ENCODE data around the gene CD46.

CD46 gene

DNA sequence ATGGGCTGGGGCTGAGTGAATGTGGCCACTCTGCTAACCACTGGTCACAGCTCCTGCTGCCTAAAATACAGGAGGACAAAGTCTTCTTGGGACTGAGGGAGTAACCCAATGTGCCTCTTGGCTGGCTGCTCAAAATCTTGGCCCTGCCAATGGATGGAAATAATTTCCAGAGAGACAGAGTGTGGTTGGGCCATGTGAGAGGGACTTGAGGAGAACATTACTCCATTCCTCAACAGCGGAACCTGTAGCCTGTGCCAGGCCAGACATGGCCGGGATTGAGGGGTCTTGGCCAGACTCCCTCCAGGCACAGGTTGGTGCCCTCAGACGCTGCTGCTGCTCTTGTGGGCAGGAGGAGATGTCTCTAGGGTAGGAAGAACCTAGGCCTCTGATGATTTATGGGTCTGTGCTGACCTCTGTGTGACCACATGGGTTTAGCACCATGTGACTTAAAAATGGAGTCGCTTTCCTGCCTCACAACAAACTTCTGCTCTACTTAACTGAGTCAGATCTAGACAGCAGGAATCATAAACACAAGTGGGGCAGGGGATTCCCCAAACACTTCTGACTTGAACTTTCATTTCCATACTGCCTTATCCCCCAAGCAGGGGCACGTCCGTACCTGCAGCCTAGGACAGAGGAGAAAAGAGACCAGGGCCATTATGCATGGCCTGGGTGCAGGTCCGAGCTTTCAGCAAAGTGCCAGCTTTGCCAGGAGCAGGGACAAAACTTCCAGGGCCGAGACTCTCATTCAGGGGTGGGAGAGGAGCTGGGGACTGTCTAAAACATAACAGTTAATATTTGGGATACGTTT, 79.9 kb downstream of the CD46 start:
- no peak for DNase-seq

DNA sequence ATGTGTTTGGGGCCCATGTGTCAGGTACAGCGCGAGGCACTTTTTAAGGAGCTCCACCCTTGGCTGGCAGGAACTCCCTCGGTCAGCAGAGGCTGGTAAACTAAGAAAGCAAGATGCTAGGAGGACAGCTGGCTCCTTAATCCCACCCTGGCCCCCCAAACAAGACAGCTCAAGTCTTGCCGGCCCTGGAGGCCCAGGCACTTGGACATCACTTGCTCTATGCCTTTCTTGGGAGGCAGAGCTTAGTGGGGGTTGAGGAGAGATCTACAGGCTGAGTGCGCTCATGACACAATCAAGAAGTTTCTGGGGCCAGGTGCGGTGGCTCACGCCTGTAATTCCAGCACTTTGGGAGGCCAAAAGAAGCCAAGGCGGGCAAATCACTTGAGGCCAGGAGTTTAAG, 80.9 kb downstream of the CD46 start:
- DNase-seq, result no peak

DNA sequence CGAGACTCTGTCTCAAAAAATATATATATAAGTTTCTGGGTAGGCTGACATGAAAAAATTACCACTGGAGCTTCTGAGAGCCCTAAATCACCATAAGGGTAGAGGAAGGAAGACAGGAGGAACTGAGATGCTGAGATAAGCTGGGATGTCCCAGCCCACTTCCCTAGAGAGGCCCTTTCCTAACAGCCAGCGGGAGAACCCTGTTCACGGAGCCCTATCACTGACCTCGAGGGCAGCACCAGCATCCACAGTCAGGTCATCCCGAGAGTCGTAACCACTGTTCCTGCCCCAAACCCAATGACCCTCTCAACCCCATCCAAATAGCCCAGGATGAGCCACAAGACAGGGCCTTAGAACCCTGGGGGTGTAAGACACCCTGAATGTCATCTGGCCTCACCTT, 81.5 kb downstream of the CD46 start:
- DNase-seq, result peak; percentile 35

DNA sequence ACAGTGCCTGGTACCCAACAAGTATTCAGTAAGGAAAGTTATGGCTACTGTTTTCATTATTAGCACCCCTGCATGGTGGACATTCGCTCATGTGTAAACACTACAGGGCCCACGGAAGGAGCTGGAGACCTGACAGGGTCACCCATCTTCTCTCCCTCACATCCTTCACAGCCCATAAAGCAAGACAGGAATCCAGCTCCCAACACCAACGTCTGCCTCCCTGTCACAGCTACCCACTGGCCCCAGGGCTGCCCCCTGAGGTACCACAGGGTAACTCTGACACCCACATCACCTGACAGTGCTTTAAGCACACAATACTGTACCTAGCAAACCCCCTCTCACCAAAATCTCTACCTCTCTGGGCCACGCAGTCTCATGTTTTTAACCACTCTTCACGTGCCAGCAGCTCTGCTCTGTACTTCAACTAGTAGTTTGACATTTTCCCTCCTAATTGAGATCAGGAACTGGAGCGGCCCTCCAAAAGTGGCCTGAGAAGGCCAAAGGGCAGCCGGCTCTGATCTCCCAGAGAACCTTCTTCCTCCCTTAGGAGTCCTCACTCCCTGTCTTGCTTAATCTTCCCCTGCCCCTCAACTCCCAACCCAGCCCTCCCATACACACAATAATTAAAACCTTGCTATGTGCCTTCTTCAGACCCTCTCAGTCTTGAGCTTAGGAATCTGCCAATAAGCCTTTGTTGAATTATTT, 82.3 kb downstream of the CD46 start:
- no peak for DNase-seq

DNA sequence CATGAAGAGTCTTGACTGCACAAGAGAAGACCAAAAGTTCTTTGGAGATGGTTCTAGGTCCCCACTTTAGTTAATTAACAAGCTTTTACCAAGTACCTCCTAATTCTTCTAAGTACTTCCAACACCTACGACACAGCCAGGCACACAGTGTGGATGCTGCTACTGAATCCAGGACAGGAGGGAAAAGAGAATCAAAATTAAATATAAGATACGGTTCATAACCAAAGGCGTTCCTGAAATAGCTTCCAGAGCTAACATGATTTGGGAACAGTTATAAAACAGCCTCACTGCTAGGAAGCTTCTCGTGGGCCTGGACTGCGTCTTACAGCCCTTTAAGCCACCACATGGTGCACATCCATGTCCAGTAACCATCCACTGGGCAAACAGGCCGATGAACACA, 84.1 kb downstream of the CD46 start:
- DNase-seq, result no peak

DNA sequence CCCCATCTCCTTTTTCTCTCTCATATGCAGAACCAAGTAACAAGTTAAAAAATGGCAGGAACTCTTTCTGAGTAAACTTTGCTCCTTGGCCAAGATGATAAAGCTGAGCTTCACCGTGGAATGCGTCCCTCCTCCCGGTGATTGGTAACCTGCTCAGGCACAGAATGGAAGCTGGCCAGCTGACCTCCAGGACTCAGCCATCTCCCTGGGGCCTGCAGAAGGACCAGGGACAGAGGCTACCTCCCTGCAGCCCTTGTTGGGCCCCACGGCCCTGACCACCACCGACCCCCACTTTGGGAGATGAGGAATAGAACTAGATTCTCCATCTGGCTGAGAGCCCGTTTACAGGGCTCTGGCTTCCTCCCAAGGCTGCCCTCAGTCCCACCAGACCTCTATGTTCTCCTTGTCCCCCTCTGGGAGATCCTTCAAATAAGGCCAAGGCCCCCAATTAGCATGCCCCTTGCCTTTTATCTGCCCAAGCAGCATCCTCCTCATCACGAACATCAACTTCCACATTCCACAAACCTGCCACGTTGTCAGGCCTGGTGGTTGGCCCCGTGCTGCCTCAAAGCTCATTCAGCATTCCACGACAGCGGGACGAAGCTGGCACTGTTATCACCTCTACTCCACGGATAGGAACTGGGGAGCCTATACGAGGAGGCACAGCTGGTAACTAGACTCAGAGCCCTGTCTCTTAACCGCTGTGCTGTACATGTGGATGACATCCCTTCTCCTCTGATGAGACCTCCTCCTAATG, 84.9 kb downstream of the CD46 start:
- no peak for DNase-seq

DNA sequence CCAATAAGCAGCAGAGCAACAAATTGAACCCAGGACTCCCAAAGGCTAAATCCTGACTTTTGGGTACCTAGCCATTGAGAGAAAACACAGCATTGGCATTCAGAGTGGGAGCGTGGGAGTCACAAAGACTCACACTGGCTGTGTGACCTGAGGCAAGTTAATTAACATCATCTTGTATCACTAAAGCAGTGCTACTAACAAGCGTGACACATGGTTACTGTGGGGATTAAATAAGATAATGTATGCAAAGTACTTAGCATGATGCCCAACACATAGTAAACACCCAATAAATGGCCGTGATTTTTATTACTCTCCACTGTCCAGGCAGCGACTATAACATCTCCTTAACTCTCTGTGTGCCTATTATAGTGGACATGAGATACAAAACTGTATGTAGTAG, 85.8 kb downstream of the CD46 start:
- no peak for DNase-seq

DNA sequence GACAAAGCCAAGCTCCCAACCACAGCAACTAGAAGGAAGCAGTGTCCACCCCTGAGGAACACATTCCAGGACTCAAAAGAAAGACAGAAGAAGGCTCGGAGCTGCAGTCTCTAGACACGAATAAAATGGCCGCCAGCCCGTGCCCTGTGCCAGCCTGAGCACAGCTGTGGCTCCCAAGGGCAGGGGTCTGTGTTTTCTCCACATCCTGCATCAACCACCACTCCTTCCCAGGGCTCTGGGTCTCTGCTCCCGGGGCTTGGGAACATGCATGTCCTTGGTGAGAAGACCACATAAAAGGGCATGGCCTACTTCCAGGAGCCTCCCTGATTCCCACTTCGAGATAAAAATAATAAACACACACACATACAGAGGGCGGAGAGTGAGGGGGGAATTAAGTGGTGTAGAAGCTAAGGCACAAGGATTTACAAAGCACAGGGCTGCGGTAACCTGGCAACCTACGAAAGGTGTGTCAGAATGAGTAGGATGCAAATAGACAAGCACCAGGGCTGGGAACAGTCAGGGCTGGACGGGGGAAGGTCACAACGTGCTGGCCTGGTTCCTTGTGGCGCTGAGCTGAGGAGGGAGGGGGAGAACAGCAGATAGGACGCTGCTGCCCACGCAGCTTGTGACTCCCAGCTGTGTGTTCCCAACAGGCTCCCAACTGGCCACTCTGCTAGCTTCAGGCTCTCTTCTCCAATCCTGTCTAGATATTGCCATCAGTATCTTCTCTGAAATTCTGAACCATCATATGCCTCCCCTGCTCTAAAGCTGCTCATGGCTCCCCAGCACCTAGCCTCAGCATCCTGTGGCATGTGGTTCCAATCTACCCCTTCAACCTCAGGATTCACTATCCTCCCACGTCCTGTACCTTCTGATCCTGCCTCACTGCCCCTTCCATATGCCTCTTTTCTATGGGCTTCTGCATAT, 86.6 kb downstream of the CD46 start:
- DNase-seq, result no peak

DNA sequence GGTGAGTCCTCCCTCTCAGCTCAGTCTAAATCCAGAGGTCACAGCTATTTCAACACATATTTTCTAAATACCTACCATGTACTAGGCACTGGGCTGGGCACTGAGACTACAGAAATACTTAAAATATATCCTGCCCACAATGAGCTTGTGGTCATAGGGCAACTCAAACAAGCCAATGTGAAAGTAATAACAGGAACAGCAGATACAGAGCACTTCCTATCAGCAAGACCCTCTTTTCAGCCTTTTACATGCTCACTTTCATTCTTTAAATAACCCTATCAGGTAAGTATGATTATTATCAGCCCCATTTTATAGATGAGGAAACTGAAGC, 87.2 kb downstream of the CD46 start:
- no peak for DNase-seq

DNA sequence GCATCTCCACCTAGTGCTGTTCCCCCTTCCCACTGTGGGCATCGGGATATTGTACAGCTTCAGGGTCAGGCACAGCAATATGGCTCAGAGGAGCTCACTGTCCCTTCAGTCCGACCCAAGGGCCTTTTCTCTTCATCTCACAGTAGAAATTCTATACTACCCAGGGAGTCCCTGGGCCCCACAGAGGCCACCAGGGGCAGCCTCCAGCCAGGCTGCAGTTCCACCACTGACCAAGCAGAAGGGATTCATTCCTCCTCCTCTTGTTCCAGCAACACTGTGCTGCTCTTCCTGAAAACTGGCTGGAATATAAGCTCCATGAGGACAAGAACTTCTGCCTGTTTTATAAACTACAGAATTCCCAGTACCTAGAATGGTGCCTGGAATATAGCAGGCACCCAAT, 88.5 kb downstream of the CD46 start:
- DNase-seq, result no peak

DNA sequence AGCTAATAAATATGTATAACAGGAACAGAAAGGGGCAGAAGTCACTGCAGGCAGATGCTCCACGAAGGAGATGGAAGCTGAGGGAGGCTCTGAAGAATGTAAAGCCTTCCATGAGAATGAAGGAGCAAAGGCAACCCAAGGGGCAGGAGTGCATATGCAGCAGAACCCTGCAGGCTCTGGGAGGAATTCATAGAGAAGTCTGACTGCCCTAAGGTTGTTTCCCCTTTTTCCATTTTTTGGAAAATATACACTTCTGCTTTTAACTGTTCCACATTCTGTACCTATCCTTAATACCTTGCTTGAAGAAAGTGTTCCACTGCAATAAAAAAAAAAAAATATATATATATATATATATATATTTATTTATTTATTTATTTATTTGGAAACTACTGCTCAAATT, 89.4 kb downstream of the CD46 start:
- DNase-seq, result no peak

DNA sequence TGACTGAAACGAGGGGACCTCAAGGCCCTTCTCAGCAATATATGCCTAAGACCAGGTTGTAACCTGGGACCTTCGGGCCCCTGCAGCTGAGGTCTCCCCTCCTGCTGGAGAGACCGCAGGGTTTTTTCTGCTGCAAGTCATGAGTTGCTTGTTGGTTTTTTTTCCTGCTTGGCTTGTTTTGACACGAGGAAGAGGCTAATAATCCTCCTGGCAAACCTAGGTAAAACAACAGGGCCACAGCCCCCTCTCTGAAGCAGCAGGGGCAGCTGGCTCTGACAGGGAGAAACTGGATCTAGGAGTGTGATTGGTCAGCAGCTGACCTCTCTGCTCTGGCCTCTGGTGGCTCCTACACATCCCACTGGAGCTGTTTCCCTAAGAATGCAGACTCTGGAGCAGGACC, 90.0 kb downstream of the CD46 start:
- DNase-seq, result no peak

DNA sequence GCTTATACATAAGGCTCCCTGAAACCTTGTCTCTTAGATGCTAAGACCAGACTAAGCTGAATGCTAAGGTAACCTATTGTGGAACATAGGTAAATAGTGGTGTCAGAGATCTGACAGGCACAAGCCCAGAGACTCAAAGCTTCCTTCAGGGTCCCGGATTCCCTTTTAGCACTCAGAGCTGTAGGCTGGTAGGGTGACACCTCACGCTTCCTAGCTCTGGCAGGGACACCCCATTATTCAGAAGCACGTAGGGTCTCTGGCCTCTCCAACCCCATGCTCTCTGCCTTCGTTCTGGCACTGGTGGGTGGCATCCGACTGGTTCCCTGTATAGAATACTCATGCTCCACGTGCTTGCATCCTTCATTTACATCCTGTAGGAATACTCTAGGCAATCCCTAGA, 90.7 kb downstream of the CD46 start:
- no peak for DNase-seq

DNA sequence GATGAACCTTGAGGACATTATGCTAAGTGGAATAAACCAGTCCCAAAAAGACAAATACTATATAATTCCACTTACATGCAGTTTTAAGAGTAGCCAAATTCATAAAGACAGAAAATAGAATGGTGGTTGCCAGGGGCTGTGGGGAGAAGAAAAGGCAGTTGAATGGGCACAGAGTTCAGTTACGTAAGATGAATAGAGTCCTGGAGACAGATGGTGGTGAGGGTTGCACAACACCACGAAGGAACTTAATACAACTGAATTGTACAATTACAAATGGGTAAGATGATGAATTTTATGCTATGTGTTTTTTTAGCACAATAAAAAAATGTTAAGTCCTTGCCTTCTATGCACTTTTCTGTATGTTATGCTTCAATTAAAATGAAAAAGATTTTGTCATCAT, 92.5 kb downstream of the CD46 start:
- no peak for DNase-seq
